ENCODE data around the gene ZNF165.
"Not testable (repeated sequence)": the region's sequence is repeated elsewhere in the genome, so short reads cannot be mapped to it uniquely, and the experiment has no call there.

Gene ZNF165

DNA sequence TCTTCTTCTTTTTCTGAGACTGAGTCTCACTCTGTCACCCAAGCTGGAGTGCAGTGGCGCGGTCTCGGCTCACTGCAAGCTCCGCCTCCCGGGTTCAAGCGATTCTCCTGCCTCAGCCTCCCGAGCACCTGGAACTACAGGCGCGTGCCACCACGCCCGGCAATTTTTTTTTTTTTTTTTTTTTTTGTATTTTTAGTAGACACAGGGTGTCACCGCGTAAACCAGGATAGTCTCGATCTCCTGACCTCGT is at the start of gene ZNF165:
Gene ZNF165, plus strand, starts transcription at position 188 of the 250 bp plus-strand sequence. CDS start 4,913 bp downstream, outside the sequence.
- not testable (repeated sequence) for DNase-seq

DNA sequence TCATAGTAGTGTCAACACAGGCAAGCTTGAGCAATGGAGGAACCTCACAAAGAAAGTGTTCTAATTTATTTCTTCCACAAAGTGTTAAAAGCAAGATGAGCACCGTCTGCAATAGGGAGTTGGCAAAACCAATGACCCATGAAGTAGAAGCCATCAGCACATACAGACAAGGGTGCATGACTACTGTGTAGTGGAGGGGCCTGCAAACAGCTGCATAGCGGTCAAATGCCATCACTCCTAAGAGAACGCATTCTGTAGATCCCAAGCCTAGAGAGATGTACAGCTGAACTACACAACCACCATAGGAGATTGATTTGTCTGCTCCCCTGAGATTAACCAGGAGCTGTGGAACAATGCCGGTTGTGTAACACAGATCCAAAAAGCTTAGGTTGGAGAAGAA is 26.8 kb upstream of the ZNF165 start:
- DNase-seq: no peak

DNA sequence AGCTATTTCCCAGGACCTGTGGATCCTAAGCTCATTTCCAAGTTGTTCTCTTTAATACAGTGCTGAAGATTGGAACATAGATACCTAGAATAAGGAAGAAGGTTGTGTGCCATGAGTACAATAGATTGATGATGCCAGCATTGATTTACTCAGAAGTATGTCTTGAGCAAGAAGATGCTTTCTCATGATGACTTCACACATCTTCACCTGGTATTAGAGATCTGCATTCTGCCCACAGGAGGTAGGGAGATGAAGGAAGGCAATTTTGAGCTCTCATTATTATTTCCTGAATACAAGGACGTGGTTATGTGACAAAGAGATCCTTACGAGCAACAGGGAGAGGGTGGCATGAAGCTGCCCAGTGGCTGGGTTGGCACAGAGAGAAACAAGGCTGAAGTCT is 20.0 kb upstream of the ZNF165 start:
- no peak for DNase-seq

DNA sequence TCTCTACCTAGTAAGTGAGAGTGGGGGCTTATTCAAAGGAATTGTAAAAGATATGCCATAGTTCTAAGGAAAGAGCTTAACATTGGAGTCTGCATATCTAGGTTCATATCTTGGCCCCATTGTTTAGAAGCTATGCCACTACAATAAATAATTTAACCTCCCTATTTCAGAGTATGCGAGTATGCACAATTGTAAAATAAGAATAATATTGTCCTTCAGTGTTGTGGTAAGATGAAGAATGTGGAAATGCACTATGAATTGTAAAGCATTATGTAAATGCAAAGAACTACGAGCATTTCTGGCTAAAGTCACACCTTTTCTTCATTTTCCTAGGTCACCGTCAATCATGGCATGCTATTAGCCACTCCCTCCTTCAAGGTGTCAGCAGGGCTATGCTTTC is 16.1 kb upstream of the ZNF165 start:
- no peak for DNase-seq

DNA sequence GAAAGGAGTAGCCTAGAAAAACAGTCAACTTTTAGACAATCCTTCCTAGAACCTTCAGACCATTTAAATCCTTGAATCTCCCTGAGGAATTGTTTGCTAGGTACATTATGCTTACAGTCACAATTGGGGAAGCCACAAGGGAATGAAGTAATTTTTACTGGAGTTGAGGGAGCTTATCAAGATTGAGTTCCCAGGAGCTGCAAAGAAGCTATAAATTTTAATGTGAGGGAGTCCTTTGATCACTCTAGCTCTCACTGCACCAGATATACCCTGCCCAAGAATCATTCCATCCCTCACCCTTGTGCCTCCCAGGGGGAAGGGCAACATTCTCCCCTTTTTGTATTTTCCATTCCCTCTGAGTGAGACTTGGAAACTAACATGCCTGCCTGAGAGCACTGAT is 12.3 kb upstream of the ZNF165 start:
- DNase-seq: no peak

DNA sequence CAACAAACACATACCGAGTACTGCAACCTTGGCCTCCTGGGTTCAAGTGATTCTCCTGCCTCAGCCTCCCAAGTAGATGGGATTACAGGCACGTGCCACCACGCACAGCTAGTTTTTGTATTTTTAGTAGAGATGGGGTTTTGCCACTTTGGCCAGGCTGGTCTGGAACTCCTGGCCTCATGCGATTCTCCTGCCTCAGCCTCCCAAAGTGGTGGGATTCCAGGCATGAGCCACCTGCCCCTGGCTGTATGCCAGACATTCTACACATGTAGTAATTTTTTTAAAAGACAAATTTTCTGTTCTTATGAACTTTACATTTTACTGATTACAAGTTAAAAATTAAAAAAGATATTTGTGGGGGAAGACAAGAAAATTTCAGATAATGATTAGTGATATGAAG is 9.4 kb upstream of the ZNF165 start:
- not testable (repeated sequence) for DNase-seq

DNA sequence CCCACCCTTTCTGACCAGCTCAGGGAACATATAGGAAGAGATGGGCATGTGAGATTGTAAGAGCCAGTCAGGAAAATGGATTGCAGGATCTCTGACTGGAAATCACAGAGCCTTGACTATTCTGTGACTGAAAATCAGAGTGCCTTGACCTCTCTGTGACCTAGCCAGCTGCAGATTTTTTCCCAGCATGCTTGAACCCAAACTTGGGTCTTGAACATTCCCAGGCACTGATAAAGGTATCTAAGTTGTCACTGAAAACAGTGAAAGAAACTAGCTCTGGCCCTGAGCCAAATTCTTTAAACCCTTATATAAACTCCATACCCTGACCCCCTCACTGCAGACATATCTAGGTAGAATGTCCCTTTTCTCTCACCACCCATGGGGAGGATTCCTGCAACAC is 2.3 kb upstream of the ZNF165 start:
- no peak for DNase-seq

DNA sequence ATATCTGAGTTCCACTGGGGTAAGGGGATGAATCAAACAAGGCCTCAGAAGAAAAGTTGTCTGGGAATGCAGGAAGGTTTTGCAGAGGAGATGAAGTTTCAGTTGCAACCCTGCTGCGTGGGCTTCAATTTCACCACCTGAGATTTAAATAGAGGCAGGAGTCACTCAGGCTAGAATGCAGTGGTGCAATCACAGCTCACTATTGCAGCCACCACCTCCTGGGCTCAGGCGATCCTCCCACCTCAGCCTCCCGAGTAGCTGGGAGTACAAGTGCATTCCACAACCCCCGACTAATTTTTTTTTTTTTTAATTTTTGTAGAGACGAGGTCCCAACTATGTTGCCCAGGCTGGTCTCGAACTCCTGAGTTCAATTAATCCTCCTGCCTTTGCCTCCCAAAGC is 1.5 kb upstream of the ZNF165 start:
- no peak for DNase-seq

DNA sequence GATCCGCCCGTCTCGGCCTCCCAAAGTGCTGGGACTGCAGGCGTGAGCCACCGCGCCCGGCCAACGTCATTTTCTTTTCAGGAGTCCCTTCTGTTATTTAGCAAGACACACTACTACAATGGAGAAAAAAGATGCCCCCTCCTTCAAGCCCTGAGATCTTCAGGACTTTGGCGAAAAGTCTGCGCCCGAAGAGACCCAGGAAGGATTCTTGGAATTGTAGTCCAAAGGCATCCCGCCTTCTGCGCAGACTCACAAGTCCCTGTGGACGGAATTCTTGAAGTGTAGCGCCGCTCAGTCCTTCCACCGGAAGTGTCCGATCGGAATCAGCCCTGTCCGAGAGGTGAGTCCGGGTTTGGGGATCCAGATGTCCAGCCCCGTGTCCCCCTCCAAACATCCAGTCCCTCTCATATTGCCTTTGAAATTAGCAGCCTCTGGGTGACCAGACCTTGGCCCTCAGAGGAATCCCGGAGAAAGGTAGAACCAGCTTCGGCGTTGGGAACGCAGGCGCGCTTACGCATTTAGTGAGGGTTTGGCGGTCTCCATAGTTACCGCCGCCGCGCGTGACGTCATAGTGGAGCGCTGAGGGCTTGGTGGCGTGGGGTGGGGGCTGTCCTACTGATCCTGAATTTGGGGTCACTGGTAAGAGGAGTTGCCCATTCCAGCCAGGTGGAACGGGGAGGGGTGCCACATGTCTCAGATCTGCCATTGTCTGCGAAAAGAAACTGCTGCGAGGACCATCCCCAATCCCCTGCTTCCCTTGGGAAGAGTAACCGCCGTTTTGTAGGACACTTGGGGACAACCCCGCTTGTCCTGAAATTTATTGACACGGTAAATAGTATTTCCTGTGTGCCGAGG is 490 bp downstream of the ZNF165 start:
- DNase-seq: peak; percentile 60

DNA sequence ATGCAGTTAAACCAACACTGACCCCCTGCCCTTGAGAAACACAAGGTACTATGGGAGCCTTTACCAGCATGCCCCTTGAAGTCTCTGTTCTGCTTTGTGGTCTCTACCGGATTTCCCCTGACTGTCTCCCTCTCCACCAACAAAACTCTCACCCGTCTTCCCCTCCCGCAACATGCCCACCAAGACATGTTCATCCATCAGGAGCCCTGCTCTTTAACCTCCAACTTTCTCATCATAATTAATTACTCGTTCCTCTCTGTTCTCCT is 1.1 kb downstream of the ZNF165 start:
- DNase-seq: no peak

DNA sequence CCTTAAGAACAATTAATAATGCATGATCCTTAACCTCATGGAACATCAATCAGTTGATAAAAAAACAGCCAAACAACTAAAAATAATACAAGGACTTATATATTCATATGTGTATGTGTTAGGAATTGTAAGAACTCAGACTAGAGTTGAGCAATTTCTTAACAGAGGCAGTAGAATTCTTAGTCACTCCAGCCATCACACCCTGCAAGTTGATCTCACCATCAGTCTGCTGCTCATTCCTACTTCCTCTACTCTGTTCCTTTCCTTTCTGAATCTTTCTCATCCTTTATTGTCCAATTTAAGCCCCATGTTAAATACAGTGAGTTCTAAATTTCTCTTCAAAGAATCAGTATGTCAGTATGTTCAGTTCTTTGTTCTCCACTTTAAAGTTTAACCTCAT is 2.6 kb downstream of the ZNF165 start:
- DNase-seq: no peak

DNA sequence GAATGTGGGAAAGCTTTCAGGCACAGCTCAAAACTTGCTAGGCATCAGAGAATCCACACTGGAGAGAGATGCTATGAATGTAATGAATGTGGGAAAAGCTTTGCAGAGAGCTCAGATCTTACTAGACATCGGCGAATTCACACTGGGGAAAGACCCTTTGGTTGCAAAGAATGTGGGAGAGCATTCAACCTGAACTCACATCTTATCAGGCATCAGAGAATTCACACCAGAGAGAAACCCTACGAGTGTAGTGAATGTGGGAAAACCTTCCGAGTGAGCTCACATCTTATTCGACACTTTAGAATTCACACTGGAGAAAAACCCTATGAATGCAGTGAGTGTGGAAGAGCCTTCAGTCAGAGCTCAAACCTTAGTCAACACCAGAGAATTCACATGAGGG is 8.7 kb downstream of the ZNF165 start:
- DNase-seq: no peak

DNA sequence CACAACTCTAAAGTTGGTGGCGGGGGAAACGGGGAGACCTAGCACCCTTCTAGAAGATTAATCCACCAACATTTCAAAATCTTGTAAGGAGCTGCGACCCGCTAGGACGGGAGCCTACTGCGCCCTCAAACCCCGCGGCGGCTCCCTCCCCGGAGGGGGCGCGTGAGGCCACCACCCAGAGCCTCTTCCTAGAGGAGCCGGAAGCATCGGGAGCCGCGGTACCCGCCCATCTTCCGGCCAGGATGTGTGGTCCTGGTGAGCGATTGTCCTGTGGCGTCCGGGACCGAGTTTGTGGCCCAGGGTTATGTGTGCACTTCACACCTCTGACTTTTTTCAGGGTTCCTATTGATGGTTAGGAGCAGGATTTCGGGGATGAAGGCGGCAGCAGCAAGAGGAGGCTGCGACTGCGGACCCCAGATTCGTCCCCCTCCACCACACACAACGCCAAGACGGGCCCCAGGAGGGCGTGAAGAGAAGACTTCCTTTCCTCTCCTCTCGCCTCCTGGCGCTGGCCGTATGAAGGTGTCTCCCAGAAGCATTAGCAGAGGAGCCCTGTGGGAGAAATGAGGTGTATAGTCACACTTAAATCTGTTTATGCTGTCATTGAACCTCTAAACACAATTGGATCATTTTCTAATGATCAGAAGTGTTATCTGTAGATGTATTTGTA is 10.7 kb downstream of the ZNF165 start:
- DNase-seq: no peak

DNA sequence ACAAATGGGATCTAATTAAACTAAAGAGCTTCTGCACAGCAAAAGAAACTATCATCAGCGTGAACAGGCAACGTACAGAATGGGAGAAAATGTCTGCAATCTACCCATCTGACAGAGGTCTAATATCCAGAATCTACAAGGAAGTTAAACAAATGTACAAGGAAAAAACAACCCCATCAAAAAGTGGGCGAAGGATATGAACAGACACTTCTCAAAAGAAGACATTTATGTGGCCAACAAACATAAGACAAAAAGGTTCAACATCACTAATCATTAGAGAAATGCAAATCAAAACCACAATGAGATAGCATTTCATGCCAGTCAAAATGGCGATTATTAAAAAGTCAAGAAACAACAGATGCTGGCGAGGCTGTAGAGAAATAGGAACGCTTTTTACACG is 21.9 kb downstream of the ZNF165 start:
- not testable (repeated sequence) for DNase-seq

DNA sequence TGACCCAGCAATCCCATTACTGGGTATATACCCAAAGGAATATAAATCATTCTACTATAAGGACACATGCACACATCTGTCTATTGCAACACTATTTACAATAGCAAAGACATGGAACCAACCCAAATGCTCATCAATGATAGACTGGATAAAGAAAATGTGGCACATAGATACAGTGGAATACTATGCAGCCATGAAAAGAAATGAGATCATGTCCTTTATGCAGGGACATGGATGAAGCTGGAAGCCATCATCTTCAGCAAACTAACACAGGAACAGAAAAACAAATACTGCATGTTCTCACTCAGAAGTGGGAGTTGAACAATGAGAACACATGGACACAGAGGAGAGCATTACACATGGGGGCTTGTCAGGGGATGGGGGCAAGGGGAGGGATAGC is 22.3 kb downstream of the ZNF165 start:
- not testable (repeated sequence) for DNase-seq

DNA sequence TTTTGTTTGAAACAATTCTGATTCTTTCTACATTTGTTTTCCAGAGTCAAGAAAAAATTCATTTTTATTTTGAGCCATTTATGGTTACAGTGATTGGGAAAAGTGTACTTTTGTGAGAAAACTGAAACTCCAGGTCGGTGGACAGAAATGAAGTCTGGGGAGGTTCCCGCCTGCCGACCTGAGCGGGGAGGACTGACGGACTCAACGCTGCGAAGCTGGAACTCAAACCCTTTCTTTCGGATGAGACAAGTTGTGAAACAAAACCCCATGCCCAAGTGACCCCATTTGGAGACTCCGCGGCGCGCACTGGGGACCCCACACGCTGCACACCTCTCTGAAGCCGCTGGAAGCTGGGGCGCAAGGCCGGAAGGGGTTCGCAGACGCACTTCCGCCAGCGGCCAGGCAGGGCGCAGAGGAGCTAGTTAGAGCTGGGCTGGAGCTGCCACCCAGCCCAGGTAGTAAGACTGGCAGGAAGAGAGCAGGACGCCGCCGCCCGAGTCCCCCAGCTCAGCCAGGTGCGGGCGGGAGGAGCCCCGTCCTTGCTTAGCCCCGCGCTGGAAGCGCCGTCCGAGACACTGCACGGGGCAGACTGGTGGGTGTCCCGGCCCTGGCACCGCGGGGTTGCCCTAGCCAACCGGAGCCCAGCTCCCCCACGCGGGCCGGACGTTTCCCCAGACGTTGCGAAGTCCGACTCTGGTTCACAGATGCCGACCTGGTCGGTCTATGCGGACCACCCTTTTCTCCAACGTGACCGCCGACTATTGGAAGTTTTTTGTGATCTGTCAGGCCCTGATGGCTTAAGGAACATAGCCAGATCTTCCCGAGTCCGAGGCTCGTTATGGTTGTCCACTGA is 24.2 kb downstream of the ZNF165 start:
- DNase-seq: peak; percentile 60

DNA sequence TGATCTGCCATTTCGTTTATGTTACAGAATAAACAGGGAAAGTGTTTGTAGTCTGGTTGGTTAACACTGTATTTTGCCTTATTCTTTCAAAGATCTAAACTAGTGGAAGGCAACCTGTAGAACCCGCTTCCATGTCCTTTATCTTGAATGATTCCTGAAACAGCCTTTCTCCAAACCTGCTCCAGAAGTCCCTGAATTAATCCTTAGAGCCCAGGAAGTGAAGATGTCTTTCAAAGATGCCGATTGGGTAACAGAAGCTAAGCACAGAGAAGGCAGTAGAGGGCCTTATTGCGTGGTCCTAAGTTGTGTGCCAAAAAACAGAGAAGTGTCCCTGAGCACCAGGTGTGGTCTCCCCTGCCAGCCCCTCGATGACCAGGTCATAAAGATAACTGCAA is 24.9 kb downstream of the ZNF165 start:
- DNase-seq: peak; percentile 16

DNA sequence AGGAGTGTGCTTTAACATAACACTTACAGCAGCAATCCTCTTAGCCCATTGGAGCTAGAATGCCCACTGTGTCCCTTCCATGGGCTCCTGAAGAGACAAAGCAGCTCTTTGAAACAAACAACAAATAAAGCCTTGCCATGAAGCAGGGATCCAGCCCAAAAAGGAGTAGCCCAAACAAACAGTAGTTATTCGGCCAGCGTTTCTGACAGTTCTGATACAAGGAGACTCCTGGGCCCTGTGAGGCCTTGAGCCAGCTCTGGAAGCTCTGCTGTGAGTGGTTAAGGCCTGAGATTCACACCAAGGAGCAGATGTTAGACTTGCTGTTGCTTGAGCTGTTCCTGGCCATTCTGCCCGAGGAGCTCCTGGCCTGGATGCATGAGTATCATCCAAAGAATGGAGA is 27.1 kb downstream of the ZNF165 start:
- no peak for DNase-seq

DNA sequence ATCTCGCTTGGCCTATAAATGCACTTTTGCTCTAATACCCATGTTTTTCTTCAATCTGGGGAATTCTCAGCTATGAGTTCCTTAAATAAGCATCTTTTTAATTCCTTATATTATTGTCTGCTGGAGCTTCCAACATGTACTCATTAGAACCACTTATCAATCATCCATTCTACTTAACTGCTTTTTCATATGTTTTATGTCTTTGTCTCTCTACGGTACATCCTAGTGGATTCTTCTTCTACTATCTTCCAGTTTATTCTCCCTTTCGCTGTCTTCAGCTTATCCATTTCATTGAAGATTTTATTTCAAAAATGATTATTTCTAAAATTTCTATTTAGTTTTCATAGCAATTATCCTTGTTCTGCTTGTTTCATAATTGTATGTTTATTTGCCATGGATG is 31.6 kb downstream of the ZNF165 start:
- no peak for DNase-seq

DNA sequence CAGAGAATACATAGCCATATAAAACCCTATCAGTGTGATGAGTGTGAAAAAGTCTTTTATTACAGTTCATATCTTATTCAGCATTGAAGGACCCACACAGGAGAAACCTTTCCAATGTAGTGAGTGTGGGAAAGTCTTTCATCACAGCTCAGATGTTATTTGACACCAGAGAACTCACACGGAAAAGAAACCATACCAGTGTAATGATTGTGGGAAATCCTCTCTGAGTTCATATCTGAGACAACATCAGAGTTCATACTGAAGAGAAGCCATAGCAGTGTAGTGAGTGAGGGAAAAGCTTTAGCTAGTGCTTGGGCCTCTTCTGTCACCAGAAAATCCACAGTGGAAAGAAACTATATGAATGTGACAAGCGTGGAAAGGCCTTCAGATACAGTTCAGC is 35.4 kb downstream of the ZNF165 start:
- no peak for DNase-seq

DNA sequence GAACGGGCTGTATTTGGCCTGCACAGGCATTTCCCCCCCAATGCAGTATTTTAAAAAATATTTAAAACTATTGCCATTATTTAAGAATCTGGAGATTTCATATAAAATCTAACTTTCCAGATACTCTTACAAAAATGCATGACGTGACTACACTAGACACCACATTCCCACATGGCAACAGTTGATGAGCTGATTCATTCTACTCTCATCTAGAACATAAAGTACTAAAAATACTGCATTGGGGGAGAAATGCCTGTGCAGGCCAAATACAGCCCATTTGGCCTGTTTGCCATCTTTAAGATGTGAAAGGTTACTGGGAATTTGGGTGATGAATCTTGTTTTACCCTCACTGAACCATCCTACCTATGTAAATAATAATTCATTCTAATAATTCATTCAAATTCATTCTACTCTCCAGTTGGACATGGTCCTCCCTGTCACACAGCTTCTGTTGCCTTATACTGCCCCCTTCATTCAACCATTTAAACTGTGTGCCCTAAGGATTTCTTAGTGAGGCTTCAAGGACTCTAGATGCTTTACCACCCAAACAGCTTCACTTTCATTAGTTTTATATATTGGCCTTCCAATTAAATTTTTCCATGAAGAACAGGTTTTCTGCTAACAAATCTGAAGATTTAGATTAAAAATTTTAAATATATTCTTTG is 37.1 kb downstream of the ZNF165 start:
- no peak for DNase-seq

DNA sequence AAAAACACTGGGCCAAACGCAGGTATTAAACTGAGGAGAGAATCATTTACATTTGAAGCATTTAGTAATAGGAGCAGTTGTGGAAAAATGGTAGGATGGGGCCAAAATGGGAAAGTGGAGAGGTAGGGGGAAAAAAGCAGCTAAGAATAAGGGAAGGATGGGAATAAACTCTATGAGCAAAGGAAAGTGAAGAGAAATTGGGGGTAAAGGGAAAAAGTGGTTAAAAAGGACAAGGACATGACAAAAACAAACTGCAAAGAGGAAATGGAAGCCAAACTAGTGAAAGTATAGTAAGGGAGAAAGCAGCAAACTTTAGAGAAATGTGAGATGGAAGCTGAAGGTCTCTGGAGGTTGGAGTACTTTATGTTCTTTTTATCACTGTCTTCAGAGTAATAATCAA is 37.8 kb downstream of the ZNF165 start:
- DNase-seq: no peak

DNA sequence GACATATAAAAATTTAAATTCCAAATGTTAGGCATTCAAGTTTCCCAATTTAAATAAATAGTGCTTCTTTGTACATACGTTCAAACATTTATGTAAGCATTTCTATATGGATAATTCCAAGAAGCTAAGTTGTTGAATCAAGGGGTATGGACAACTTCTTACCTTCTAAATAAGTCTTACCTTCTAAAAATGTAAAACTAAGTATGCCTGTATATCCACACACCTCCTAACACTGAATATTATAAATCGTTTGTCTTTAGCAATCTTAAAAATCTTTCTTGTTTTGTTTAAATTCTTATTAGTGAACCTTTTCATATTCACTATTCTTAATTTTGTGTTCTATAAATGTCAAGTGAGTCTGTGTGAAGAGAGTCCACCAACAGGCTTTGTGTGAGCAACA is 41.5 kb downstream of the ZNF165 start:
- DNase-seq: no peak

DNA sequence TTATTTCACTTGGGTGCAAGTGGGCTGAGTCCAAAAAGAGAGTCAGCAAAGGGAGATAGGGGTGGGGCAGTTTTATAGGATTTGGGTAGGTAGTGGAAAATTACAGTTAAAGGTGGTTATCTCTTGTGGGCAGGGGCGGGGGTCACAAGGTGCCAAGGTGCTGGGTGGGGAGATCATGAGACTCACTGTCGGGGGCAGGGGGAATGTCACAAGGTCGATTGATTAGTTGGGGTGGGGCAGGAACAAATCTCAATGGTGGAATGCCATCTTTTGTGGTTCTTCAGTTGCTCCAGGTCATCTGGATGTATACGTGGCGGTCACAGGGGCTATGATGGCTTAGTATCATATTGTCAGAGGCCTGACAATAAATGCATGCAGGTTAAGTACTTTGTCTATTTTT is 41.9 kb downstream of the ZNF165 start:
- not testable (repeated sequence) for DNase-seq

Data from 8988T (cell line).